Calu3 (cell line): ENCODE results near the gene PRDX3. TPM values are rescaled to one million over a fixed set of nuclear protein-coding genes. Genes with fewer than 3 reads are reported as not detected.
A peak's percentile ranks its signal among the peaks of the same experiment; 100 is the strongest.

ENCODE experiments used
- BruUV-seq: library from RNA; stranded (reverse); fragments of 400-500 nt; replicated peaks from 2 replicates; lab custom pipeline; 2021; lab: Mats Ljungman, UMichigan
- CTCF ChIA-PET: fragments of 300-600 bp; sonication (Branson Sonifier 250); formaldehyde crosslinking; loops from one replicate; lab custom pipeline; 2022; ENCODE audit warnings: antibody characterized with exemption; lab: Charles Lee
- DNase-seq: peaks from one replicate; pipeline ENCODE4 v3.0.0; 2022
- H3K27ac Mint-ChIP-seq: one replicate; pipeline ENCODE4 v1.8.0; 2022; ENCODE audit warnings: mixed read lengths; ENCODE audit not compliant: unreplicated experiment
- H3K27me3 Mint-ChIP-seq: one replicate; pipeline ENCODE4 v1.8.0; 2022; ENCODE audit warnings: mixed read lengths; ENCODE audit not compliant: unreplicated experiment
- H3K36me3 Mint-ChIP-seq: one replicate; pipeline ENCODE4 v1.8.0; 2022; ENCODE audit warnings: mild to moderate bottlenecking, moderate library complexity, mixed read lengths; ENCODE audit not compliant: insufficient read depth, unreplicated experiment
- H3K4me1 Mint-ChIP-seq: one replicate; pipeline ENCODE4 v1.8.0; 2022; ENCODE audit warnings: mild to moderate bottlenecking, low read depth, mixed read lengths; ENCODE audit not compliant: unreplicated experiment
- H3K4me3 Mint-ChIP-seq: one replicate; pipeline ENCODE4 v1.8.0; 2022; ENCODE audit warnings: mild to moderate bottlenecking, low read depth, moderate library complexity, mixed read lengths; ENCODE audit not compliant: unreplicated experiment
- H3K9me3 Mint-ChIP-seq: one replicate; pipeline ENCODE4 v1.8.0; 2022; ENCODE audit warnings: low read depth, mixed read lengths; ENCODE audit not compliant: unreplicated experiment
- CTCF ChIP-seq: fragments of 200-600 bp; IDR thresholded peaks from one replicate; pipeline ENCODE4 v1.8.0; 2022; ENCODE audit warnings: antibody characterized with exemption; ENCODE audit not compliant: unreplicated experiment
- intact Hi-C: fragments of 100-400 bp; cut with micrococcal nuclease; formaldehyde crosslinking; loops from one replicate; pipeline ENCODE4 v1.10.0; 2022; ENCODE audit not compliant: unreplicated experiment
- total RNA-seq: library from RNA; stranded (reverse); gene quantifications from 2 replicates; pipeline ENCODE4 v1.2.3, GENCODE V29; 2022

PRDX3 gene
- total RNA-seq, 1 experiment from 2014 or later = 114 TPM

GRCh38 chr10:119165171-119166117 is 13.2 kb downstream of the PRDX3 start, which contains the start of gene SFXN4:
SFXN4 (minus strand) TSS chr10:119165714; CDS start chr10:119165647, 67 bp downstream.
- intact Hi-C loops = no loop called here
- TF ChIP-seq CTCF = no peak
- Mint-ChIP-seq H3K4me1 (peaks cover 8% of the 10 kb centered on the region), H3K4me3 (peak within 1 kb of the TSS; percentile 75), H3K27me3 (no peaks in the 10 kb centered on the region), H3K27ac (peak within 1 kb of the TSS; percentile 27), H3K9me3 (no peaks in the 10 kb centered on the region), H3K36me3 (peaks cover 18% of the 10 kb centered on the region)
- peak; percentile 71 for DNase-seq
- CTCF ChIA-PET = interaction anchor here (0.7 kb wide), 1 partner anchor 384 kb away, joined by 3 read pairs; no protein-coding TSS in a partner anchor
- no TSS peak for BruUV-seq

GRCh38 chr10:119162452-119163092 is 16.0 kb downstream of the PRDX3 start:
- no peak for TF ChIP-seq CTCF
- CTCF ChIA-PET = no interaction called here
- intact Hi-C loops = no loop called here
- Mint-ChIP-seq H3K36me3 (peaks cover 23% of the 10 kb centered on the region), H3K27ac (no peak overlapping the region), H3K4me1 (peaks cover 8% of the 10 kb centered on the region), H3K27me3 (no peaks in the 10 kb centered on the region), H3K9me3 (no peaks in the 10 kb centered on the region), H3K4me3 (no peak overlapping the region)
- no peak for DNase-seq
- BruUV-seq = no TSS peak

- H3K27ac Mint-ChIP-seq = no peak overlapping the region
- no peak overlapping the region for H3K4me3 Mint-ChIP-seq
- H3K36me3 Mint-ChIP-seq = peaks cover 23% of the 10 kb centered on the region
- no peak for TF ChIP-seq CTCF
- no peaks in the 10 kb centered on the region for H3K27me3 Mint-ChIP-seq
- BruUV-seq = no TSS peak
- no peaks in the 10 kb centered on the region for H3K9me3 Mint-ChIP-seq
- H3K4me1 Mint-ChIP-seq = peaks cover 4% of the 10 kb centered on the region
- CTCF ChIA-PET = no interaction called here
- intact Hi-C loops = no loop called here
- no peak for DNase-seq
These were observed 16.7 kb downstream of the PRDX3 start for GRCh38 chr10:119161680-119162451.

GRCh38 chr10:119159332-119159731 is 19.3 kb downstream of the PRDX3 start:
- no peak for TF ChIP-seq CTCF

More at GRCh38 chr10:119159332-119159731, 19.3 kb downstream of the PRDX3 start:
- CTCF ChIA-PET = no interaction called here
- H3K4me3 Mint-ChIP-seq = no peak overlapping the region
- intact Hi-C loops = no loop called here
- no peaks in the 10 kb centered on the region for H3K27me3 Mint-ChIP-seq
- no peaks in the 10 kb centered on the region for H3K9me3 Mint-ChIP-seq
- H3K4me1 Mint-ChIP-seq = no peaks in the 10 kb centered on the region
- no TSS peak for BruUV-seq
- no peak overlapping the region for H3K27ac Mint-ChIP-seq
- H3K36me3 Mint-ChIP-seq = peaks cover 15% of the 10 kb centered on the region
- DNase-seq = no peak
